HUDEP-2 (cell line): Measurements from ENCODE around the gene SP8.

Experiments
- DNase-seq, 76 experiments: peaks; one replicate each; lab custom pipeline; 2025; ENCODE audit not compliant: unreplicated experiment in 76 of 76; lab: John Stamatoyannopoulos, UW

Gene SP8

DNA sequence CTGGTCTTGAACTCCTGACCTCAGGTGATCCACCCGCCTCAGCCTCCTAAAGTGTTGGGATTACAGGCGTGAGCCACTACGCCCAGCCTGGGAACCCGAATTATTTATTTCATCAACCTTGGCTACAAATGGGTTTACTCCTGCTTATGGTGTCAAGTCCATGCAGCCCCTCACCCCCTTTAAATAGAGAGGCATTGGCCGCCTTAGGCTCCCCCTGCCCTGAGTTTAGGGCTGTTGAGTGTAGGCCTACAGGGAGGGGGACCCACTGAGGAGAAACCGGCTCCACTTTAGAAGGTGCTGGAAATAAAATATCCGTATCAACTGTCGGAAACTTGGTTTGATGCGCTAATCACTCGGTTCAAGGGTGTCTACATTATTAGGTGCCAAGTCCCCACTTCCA lies 8.7 kb upstream of the SP8 start:
- DNase-seq = no peak

- DNase-seq = no peak
Measured at GRCh38 chr7:20794676-20795075, 8.0 kb upstream of the SP8 start.

GRCh38 chr7:20793694-20794394 lies 7.2 kb upstream of the SP8 start:
- no peak for DNase-seq

DNA sequence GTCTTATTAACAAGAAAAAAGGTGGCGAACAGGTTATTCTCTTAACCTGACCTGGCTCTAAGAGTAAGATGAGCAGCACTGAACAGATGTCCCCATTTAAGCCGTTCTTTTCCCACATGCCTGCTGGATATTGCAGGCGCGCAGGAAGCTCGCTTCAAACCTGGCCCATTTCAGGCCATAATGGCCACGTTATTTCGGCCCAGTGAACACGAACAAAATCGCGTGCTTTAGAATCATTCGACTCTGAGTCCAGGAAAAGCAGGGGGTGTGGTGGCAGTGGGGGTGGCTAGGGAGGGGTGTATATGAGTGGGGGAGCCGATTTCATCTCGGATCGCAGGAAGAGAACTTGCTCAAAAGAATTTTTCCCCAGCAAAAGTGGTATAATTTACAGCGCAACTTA lies 6.6 kb upstream of the SP8 start:
- no peak for DNase-seq

DNA sequence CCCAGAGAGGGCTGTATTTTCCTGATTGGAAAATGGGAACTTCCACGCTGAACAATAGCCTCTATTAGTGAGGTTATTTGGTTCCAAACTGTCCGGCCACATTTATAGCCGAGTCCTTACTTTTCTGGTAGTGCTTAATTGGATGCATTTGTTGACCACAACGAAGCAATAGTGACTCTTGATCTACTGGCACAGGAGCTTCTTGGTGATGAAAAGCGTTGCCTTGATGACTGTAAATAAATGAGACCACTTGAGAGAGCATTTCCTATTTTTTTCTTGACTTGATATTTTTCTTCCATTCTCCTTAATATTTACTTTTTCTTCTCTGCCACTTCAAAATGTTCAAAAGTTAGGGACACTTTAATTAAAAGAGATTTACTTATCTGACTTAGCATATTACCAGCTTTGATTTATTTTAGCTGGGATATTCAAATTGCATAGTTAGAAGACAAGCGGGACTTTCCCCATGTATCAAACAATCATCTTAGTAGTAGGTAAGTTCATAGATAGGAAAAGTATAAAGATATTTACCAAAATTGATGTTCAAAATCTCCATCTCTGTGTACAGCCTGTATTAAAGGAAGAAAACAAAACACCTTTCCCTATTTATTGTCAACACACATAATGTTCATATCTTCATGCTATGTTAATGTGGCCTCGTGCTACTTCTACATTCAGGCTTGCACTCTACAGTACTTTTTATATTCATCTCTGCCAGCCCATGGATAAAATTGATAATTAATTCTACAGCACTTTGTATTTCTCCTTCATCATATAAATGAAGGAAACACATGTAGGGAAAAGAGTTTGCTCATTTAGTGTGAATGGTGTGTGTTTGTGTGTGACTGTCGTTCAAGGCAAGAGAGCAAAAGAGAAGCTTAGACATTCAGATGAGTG lies 5.1 kb upstream of the SP8 start:
- no peak for DNase-seq

DNA sequence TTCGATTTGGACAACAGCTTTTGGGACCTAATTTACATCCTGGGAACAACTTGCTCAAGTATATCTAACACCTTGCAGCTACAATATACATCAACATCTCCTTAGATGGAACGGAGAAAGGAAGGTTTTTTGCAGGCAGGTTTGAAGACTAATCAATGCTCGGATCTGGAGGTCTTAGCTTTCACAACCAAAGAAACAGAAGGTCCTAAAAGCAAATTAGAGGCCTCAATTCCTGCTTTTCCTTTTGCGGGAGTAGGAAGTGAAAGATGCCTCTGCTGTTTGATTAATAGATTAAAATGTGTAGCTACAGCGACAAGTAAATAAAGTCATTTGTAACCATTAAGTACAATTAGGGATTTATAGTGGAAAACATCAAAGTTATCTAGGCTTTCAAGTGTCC lies 3.7 kb upstream of the SP8 start:
- DNase-seq = no peak

DNA sequence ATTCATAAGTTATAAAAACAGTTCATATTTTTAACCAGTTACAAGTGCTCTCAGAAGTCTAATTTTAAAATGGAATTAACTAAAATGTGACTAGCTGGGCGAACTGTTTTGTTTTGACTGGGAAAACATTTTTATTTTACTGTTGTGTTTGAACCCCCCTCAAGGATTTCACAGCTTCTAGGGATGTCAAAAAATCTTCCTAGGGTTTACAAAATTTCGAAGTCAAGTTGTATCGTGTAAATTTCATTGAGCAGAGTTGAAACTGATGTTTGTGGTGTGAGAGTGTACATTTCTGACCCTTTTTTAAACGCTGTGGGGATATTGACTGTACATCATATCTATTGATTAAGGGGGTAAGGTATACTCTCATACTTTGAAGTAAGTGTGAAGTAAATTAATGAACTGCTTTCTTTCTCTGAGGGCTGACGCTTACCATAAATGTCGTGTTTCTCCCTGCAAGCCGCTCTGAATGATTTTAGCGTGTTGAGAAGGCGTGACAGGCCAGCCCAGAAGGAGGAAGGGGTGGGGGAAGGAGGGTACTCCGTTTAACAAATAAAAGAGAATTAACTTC lies 1.8 kb upstream of the SP8 start:
- DNase-seq = no peak

- no peak for DNase-seq
Measured at GRCh38 chr7:20787660-20788419, 1.2 kb upstream of the SP8 start.

GRCh38 chr7:20786421-20786778 lies 286 bp downstream of the SP8 start:
- peak in 1 of 76 experiments; percentile 4 for DNase-seq

GRCh38 chr7:20786049-20786412 lies 655 bp downstream of the SP8 start:
- no peak for DNase-seq

GRCh38 chr7:20785157-20786048 lies 1.3 kb downstream of the SP8 start:
- DNase-seq = peak in 2 of 76 experiments; percentile 7 to 11

- peak in 13 of 76 experiments; percentile 5 to 30 (median 13) for DNase-seq
Measured at GRCh38 chr7:20784388-20785156, 2.1 kb downstream of the SP8 start.

DNA sequence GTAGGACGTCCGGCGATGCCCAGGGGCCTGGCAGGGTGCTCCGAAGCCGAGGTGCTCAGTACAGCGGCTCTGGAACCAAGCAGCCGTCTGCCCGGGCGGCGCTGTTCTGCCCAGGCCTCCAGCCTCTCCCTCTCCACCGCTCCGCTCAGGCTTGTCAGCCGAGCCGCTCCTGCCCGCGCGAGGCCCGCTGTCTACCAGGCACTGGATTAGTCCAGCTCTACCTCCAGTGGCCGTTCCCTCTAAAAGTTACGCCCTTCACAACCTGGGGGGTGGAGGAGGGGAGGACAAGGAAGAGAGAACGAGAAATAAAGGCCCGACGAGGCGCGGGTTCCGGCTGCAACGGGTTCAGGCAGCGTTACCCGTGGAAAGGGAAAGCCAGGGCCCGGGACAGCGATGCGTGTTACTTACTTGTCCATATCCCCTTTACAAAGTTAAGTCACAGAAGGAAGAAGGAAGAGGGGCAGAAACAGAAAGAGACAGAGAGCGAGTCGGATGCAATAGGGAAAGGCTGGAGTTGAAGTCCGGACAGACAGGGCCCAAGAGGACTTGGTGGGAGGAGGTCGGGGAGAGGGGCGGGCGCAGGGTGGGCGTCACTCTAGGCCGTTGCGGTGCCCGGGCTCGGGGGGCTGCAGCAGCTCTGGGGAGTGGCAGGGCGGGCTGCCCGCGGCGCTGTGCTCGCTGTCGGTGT lies 2.8 kb downstream of the SP8 start:
- peak in 24 of 76 experiments; percentile 8 to 66 (median 26) for DNase-seq

DNA sequence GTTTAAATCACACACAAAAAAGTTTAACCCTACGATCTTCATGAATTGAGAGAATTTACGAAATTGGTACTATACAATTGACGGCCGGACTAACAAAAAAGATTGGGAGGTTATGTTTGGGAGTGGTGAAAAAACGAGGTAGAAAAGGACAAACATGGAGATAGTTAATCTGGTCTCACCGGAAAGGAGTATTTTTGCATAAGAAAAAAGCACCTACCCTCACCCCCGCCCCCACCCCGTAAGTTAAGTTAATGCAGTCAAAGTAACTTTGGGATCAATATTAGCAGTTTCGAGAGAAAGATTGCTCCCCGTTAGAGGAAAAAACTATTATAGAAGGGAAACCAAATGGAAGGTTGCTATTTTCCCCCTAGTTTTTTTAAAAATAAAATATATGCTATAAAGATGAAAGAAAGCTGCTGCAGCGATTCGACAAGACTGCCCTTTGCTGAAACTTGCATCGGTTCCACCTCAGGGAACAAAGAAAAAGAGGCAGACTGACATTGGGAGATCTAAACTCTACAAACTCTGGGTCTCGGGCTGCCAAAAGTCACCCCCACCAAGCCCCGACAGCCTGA lies 3.5 kb downstream of the SP8 start:
- DNase-seq = no peak

- DNase-seq = no peak
Measured at GRCh38 chr7:20779041-20779440, 7.6 kb downstream of the SP8 start.

- peak in 26 of 76 experiments; percentile 2 to 57 (median 26) for DNase-seq
Measured at GRCh38 chr7:20778063-20778721, 8.5 kb downstream of the SP8 start.

DNA sequence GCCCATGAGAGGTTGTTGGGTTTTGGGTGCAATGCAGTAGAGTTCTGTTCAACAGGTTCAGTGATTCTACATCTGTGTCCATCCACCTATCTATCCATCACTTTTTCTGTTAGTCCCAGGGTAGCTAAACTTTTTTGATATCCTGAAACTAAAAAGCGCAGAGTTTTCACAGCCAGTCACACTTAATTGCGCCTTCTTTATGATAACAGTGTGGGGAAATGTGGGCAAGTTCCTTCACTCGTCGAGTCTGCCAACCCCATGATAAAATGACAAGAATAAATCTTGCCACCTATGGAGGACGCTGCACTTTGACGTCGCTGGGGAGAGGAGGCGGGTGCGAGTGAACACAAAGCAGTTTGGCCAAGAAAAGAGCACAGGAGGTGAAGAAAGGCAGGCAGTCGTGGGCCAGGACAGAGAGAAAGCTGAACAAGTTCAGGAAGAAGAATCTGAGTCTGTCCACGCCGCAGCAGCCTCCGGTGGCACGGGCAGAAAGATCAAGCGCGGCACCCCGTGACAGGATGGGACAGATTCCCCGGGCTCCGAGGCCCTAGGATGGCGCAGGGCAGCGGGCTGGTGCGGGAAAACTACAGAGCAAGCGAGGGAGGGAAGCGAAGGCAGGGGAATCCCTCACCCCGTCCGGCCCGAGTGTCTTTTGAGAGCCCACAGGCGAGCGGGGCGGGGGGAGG lies 9.2 kb downstream of the SP8 start:
- DNase-seq = peak in 1 of 76 experiments; percentile 13
